HuH-7 (cell line): ENCODE results near the gene FRMD1.

ENCODE experiments used
- DNase-seq: peaks from one replicate; pipeline ENCODE4 v3.0.0; 2011; ENCODE audit warnings: low spot score

Gene FRMD1

DNA sequence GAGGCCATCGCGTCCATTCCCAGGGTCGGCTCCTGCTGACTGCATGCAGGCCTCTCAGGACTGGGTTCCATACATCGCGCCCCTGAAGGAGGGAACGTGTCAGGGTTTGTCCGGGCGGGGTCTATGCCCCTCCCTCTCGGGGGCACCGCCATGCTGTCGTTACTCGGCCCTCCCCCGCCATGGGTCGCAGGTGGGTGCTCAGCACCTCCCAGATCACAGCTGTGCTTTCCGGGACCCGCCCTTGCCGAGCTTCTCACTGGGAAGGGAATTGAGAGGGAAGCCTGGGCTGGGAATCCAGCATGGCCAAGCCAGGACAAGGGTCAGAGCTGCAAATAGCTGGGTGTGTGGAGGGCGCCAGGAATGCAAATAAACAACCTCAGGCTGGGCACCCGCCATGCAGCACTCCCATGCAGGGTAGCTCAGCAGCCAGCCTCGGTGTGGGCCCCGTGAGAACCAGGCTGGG is at the start of gene FRMD1:
TSS of gene FRMD1 (minus strand) at position 270 of the 463 bp plus-strand sequence. CDS start at position 152, 118 bp downstream.
- peak; percentile 87 for DNase-seq

DNA sequence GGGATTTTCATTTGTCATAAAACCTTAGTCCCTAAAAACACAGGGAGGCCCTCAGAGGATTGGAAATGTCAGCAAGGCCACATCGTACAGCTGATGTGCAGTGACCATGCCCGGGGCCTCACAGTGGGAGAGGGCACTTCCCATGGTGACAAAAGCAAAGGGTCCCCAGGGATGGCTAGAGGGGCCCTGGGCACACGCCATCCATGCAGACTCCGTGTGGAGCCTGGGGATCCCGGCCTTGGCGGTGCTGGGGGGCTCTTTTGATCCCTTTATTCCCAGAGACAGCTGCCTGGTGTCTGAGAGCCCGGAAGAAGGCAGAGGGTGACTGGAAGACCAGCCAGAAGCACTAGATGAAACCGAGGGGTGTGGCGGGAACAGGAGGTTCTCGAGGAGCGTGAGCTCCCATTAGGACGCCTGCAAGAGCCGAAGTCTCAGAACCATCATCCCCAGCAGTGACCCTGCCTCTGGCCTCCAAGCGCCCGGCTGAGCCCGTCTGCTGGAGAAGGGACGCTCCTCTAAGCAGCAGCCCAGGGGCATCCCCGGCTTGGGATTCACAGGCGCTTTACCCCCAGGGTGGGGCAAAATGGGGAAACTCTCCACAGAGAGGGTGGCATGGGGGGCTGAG is 49.1 kb upstream of the FRMD1 start:
- DNase-seq: no peak

DNA sequence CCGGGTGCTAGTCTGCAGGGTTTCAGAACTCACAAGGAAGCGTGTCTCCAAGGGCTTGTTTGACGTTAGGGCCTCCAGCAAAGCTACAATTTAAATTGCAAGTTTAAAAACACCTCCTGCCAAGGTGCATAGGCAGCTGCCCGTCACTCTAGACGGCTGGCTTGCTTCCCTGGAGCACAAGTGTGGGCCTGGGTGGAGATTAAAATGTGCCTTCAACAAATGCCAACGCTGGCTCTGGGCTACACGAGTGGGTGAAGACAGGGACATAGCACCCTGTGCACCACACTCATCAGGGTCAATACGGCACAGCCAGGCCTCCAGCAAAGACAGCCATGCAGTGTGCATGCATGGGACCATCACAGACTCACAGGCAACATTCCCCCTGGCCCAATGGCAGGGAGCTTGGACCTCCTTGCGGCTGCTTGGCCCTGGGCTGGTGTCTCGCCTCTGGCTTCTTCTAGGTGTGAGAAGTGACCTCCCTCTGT is 48.4 kb upstream of the FRMD1 start:
- DNase-seq: no peak

DNA sequence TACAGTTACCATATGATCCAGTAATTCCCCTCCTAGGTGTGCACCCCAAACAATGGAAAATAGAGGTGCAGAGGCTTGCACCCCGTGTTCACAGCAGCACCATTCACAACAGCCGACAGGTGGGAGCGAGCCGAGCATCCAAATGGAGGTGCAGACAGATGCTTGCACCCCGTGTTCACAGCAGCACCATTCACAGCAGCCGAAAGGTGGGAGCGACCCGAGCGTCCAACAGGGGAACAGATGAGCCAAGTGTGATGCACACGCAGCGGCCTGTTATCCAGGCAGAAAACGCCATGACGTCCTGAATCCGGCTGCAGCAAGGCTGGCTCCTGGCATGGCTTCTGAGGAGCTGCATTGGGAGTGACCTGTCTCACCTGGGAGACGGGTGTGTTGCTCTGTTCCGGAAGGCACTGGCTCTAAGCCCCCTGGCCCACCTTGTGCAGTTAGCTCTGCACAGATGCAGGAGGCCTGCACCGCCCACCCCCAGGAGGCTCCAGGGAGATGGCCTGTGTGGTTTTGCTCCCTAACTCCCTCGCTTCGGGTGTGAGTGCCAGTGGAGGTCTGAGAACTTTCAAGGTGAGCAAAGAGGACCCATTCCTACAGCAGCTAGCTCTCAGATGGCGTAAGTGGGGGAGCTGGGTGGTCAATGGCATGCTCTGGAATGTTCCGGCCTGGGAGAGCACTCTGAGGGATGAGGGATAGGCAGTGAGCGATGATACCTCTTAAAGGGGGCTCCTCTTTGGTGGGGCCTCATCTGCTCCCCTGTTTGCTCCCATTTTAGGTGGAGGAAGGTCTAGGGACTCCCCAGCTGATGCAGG is 47.8 kb upstream of the FRMD1 start:
- no peak for DNase-seq

DNA sequence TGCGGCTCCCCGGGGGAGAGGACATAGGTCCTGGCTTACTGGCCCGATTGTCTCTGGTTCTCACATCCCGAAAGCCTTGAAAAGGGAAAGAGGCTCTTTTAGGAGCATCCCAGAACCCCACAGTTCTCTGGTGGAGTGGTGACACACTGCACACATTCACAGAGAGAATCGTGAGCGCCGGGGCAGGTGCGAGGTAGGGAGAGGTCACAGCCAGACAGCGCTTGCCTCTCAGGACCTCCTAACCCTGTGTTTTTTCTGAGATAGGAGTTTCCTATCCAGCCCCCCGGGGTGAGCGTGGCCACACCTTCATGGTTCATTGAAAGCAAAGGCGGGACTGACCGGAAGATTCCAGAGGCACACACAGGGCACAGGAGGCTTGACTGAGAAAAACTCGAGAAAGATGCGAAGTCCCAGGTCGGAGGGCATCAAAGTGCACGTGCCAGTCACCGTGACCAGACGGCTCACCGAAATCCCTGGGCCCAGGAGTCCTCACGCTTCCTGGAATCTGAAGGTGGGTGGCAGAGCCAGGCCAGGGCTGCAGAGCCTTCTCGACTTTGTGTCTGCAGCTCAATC is 46.5 kb upstream of the FRMD1 start:
- DNase-seq: no peak

DNA sequence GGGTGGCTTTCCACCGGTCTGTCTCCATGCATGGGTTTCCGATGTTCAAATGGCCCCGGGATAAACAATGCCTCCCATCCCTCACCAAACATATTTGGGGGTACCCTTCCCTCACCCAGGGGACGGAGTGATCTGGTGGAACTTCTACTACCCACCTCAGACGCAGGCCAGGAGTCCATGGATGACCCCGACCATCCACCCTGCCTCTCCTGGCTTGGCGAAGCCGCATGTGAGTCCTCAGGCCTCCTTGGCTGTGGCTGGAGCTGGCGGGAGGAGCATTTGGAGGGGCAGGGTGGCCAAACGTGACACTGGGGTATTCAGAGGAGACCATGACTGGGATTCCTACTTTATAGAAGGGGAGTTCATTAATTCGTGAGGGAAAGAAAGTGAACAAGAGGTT is 45.9 kb upstream of the FRMD1 start:
- DNase-seq: no peak

DNA sequence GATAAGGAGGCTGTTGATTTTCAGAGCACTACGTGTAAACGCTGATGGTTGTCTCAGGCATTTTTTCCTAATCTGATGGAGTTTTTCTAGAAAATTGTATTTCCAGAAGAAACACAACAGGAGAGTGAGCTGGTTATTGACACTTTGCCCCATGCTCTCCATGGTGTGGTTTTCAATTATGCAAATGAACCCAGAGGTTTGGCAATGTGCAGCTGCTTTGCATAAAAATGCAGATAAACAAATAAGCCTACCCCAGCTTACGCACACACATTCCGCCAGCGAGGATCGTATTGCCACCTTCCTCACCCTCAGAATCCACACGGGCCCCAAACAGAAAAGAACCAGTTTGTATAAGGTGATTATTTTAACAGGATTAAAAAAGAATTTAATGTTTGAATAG is 45.1 kb upstream of the FRMD1 start:
- no peak for DNase-seq

DNA sequence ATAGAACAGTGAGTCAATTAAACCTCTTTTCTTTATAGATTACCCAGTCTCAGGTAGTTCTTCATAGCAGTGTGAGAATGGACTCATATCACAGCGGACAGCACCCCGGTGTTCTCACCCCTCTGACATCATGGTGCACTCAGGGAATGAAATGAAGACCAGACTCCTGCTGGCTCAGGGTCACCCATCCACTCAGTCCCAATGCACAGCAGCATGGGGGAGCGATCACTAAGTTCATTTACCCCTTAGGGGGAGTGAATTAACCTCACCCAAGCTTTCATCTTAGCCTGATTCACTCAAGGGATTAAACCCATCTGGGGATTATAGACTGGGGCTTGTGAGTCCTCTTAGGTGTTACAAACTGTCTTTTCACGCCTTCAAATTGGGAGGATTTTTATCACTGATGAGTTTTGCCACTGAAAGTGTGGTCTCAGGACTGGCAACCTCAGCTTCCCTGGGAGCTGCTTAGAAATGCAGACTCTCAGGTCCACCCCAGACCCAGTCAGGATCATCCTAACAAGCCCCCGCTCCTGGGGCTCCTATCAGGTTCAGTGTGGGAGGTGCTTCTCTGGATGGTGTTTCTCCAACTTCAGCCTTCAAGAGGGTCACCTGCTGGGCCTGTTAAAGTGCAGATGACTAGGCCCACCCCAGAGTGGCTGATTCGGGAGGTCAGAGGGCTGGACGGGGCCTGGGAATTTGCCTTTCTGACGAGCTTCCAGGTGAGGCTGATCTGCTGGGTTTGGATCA is 44.3 kb upstream of the FRMD1 start:
- no peak for DNase-seq

DNA sequence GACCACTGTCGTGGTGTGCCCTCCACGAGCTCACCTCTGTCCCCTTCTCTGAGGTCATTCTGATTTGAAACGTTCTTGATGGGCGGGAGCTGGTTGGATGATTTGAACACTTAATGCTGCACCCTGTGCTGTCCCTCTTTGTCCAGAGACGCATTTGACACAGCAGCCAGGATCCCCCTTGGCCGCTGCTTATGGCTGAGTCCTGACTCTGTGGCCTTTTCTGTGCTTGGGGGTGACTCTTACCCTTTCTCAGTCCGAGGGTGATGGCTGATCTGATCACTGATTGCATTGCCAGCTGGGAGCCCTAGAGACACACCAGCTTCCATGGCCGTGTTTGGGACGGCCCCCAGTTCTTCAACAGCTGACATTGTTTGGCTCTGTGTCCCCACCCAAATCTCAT is 43.5 kb upstream of the FRMD1 start:
- DNase-seq: no peak

DNA sequence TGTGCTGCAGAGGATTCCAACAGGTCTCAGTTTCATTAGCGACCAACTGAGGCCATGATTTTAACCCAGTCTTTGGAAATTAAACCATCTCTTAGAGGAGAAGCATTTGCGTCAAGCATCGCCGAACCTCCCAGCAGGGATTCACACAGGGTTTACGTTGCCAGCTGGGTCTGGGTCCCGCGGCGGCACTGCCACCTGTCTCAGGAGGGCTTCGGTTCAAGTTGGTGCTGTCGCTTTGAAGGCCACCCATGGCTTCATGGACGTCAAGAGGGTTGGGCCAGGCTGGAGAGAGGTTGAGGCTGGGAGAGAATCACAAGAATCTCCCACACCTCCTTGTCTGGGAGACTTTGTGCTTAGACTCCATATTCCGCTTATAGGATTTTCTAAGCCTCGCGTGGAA is 43.0 kb upstream of the FRMD1 start:
- no peak for DNase-seq

DNA sequence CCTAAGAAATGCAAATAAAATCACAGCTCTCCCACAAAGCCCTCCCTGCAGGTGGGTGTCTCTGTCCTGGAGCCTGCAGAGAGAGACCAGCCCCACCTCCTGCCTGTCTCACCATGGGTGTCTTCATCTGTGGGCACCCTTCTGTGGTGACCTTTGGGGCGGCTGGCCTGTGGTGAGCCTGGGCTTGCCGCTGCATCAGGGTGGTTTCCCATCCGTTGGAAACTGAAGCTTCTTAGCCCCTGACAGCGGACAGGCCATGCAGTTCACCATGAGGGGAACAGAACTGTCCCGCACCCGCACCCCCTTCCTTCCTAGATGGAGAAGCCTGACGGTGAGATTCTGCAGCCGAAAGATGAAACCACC is 42.3 kb upstream of the FRMD1 start:
- no peak for DNase-seq

DNA sequence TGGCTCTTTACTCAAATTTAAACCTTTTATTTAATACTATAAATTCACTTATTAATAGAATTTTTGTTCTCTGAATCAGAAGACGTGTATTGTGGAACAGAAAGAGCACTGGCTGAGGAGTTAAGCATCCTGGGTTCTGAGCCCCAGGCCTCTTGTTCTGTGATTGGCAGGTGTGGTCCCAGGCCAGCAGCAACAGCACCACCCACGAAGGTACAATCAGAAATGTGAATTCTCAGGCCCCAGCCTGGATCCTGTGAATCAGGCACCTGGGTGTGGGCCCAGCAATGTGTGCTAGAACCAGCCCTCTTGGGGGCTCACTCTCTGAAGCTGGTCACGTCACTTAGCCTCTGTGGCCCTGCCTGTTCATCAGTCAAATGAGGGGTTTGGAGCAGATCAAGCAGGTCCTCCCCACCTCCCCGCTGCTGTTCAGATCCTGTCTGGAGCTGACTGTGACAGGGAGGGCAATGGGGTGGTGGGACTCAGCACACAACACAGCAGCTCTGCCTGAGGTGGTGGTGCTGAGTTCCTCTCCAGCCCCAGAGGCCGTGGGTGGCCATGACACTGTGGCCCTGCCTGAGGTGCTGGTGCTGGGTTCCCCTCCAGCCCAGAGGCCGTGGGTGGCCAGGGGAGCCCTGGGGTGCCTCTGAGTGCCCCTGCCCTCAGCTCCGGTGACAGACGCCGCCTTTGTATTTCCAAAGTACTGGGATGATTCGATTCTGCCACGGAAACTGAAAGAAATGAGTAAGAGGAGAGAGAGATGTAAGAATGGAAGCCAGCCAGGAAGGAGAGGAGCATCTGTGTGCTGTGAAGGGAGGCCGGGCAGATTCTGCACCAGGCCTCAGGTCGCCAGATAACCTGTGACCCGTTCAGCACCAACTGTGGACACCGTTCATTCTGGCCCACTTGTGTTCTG is 41.6 kb upstream of the FRMD1 start:
- DNase-seq: no peak

DNA sequence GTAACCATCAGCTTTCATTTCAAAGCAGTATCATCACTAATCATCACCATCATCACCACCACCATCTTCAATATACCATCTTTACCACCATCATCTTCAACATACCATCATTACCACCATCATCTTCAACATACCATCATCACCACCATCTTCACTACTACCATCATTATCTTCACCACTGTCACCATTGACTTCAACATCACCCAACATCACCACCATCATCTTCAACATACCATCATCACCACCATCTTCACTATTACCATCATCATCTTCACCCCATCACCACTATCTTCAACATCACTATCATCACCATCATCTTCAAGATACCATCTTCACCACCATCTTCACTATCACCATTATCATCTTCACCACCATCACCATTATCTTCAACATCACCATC is 40.5 kb upstream of the FRMD1 start:
- DNase-seq: no peak

DNA sequence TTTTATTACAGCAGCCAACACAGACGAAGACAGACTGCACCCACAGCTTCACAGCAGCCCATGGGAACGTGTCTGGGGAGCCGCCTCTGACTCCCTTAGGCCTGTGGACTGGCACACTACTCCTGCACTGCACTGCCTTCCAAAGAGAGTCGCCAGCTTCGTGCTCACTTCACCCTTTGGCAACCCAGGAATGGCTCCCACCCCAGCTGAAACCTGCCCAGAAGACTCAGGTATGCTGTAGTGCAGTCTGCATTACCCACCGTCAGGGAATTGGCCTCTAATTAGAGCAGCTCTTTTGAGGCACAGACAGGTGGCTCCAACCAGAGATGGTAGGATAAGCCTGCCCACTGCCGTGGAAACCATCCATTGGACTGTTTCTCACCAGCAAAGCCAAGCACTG is 39.9 kb upstream of the FRMD1 start:
- DNase-seq: no peak

DNA sequence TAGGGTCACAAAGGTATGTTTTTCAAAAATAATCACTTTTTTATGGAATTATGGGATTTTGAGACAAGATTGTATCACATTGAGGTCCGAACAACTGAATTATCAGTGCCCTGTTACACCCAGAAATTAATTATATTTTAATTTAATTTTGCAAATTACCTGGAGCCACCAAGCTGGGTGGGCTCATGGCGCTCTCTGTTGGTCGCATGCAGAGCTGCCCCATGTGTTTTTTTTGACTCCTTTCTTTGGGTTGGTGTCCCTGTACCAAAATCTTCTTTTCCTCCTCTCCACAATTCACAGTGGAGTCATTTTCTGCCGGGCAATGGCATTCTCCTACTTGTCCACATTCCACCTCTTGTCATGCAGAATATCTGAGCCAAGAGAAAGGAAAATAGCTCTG is 38.9 kb upstream of the FRMD1 start:
- no peak for DNase-seq

DNA sequence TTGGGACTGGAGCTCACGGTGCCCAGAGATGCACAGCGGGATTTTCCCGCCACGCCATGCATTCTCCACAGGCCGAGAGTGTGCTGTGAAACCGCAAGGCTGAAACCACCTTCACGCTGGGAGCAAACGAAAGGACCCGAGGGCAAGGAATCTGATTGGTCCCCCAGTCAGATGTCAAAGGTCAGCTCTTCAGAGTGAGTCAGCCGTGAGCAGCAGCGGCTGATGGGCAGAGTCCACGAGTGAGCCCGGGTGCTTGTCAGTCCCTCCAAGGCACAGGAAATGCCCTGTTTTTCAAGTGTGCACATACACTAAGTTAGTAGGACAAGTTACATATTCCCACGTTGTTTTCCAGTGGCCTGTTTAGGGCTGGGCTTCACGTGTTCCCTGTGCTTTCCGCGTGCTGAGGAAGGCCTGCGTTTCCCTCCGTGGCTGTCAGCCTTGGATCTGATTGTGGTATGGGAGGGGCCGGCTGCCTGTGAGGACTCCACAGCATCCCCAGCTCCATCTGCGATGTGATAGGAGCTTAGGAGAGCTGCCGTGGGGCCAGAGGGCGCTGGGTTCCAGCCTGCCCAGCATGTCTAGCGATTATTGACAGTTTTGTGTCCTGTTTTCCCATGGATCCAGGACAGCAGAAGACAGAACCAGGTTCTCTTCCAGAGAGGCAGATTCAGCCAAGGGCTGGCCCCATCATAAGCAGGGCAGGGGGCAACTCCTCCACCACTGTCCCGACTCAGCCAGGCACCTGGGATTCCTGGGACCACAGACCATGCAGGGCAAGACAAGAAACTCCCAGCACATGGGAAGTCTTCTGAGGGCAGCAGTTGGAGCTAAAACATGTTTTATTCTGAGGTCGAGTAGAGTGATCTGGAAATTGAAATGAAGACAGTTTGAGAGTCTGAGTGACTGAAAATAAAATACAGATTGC is 38.2 kb upstream of the FRMD1 start:
- peak; percentile 64 for DNase-seq

DNA sequence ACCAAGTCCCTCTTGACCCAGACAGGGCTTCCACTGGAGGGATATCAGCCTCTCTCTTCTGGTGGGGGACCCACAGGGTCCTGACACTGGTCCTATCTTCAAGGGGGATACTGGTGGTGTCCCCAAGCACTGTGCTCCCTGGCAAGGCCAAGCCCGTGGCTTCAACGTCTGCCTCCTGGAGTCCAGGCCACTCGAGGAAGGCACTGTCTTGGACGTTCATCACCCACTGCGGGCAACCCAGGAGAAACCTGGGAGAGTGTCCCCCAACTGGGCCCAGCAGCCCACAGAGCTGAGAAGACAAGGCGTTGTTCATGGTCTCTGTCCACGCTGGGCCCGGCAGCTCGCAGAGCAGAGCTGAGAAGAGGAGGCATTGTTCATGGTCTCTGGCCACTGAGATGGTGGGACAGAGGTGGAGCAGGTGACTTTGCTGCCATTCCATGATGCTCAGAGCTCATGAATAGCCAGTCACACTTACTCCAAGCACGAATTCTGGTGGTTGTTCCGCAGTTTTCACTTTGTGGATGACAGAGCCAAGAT is 37.5 kb upstream of the FRMD1 start:
- DNase-seq: no peak

DNA sequence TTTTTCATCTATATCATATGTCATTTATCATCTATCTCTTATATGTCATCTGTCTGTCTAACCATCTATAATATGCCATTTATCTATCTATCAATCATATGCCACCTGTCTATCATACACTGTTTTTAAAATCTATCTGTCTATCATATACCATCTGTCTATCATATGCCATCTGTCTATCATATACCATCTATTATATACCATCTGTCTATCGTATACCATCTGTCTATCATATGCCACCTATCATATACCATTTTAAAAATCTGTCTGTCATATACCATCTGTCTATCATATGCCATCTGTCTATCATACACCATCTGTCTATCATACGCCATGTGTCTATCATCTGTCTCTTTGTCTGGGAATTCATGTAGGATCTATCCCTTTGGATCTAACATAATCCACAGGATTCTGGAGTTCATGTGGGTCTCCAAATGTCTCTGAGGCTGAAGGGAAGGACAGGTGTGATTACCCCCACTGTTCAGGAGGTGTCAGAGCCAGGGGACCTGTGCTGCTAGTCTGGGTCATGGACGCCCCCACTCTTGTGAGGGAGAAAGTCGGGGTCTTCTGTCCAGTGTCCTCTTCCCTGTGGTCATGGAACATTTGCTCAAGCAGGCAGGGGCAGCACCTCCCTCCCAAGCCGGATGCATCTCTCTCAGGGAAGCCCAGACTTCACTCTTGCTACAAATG is 36.9 kb upstream of the FRMD1 start:
- DNase-seq: no peak

DNA sequence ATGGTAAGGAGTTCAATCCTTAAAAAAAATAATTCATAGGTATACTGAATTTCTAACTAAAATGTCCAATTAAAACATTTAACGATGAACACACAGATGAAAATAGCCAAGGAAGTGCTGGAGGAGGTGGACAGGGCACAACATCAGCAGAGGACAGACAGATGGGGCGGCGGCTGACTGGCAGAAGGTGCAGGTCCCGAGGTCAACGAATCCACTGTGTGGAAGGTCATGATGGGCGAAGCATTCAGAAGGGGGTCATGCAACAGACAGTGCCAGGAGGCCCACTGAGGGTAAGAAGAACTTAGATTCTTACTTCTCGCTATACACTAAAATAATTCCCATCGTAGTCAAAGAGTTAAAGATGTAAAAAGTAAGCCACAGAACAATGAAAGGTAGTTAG is 34.2 kb upstream of the FRMD1 start:
- no peak for DNase-seq
